ENCODE measurements around the gene HYAL1.

GRCh38 chr3:50341537-50341936, 38.2 kb upstream of the HYAL1 start:
- TF ChIP-seq EZH2 (IDR thresholded peaks at IDR 0.05; ENCODE audit: insufficient read depth, poor library complexity, severe bottlenecking) (no peak), EZH2phosphoT487 (IDR thresholded peaks at IDR 0.05; ENCODE audit: insufficient read depth, low read depth) (no peak)

Data from GM23248 (cell line).